HUES48 (cell line): Measurements from ENCODE around the gene RTN4RL2.

Experiments used
- H3K27ac ChIP-seq: one replicate; pipeline ENCODE4 v1.7.0; 2013; ENCODE audit warnings: low read depth, low read length, inconsistent platforms
- H3K27me3 ChIP-seq: 2 replicates; pipeline ENCODE4 v1.6.1; 2013; ENCODE audit warnings: mild to moderate bottlenecking, low read length; ENCODE audit not compliant: control insufficient read depth, insufficient read depth
- H3K36me3 ChIP-seq: 2 replicates; pipeline ENCODE4 v1.6.1; 2013; ENCODE audit warnings: low read length; ENCODE audit not compliant: control insufficient read depth, insufficient read depth
- H3K4me1 ChIP-seq: 2 replicates; pipeline ENCODE4 v1.6.1; 2013; ENCODE audit warnings: mild to moderate bottlenecking, low read length; ENCODE audit not compliant: control insufficient read depth, insufficient read depth
- H3K4me3 ChIP-seq: 2 replicates; pipeline ENCODE4 v1.5.1; 2013; ENCODE audit warnings: mild to moderate bottlenecking, low read depth, low read length
- H3K9ac ChIP-seq: 2 replicates; pipeline ENCODE4 v1.6.1; 2013; ENCODE audit warnings: mild to moderate bottlenecking, low read depth, low read length, moderate library complexity
- H3K9me3 ChIP-seq: 2 replicates; pipeline ENCODE4 v1.6.1; 2013; ENCODE audit warnings: low read length; ENCODE audit not compliant: control insufficient read depth, insufficient read depth

The RTN4RL2 gene

GRCh38 chr11:57516061-57516443, 55.7 kb downstream of the RTN4RL2 start:
- Histone ChIP-seq H3K9me3 (no peaks in the 10 kb centered on the region), H3K27ac (no peak overlapping the region), H3K4me1 (peaks cover 3% of the 10 kb centered on the region; the same call in 1 of the 2 replicates), H3K36me3 (no peaks in the 10 kb centered on the region), H3K4me3 (peak overlapping the region; percentile 74), H3K9ac (peak overlapping the region; percentile 71; the same call in 1 of the 2 replicates), H3K27me3 (peaks cover 31% of the 10 kb centered on the region)

DNA sequence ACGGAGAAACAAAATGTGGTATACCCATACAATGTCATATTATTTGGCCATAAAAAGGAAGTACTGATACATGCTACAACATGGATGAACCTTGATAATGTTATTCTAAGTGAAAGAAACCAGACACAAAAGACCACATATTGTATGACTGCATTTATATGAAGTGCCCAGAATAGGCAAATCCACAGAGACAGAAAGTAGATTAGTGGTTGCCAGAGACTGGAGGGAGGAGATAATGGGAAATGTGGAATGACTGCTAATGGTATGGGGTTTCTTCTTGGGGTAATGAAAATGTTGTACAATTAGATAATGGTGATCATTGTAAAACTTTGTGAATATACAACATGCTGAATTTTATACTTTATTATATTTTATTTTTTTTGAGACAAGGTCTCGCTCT, 60.8 kb downstream of the RTN4RL2 start:
- Histone ChIP-seq H3K27ac (no peak overlapping the region), H3K4me3 (no peak overlapping the region), H3K27me3 (peaks cover 12% of the 10 kb centered on the region), H3K9ac (no peak overlapping the region), H3K4me1 (no peaks in the 10 kb centered on the region; the same call in 1 of the 2 replicates), H3K36me3 (no peaks in the 10 kb centered on the region), H3K9me3 (no peaks in the 10 kb centered on the region)

DNA sequence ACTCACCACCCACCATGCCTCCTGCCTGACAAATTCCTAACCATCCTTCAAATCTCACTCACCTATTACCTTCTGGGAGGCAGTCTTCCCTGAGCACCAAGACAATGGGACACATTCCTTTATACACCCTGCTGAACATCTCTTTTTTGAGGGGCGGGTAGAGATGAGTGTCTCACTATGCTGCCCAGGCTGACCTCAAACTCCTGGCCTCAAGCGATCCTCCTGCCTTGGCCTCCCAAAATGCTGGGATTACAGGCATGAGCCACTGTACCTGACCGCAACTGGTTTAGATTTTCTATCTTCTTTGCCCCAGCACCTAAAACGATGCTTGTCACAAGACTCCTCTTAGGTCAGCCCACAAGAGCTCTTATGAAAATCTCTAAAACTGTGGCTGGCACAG, 63.1 kb downstream of the RTN4RL2 start:
- H3K4me1 ChIP-seq, result peaks cover 8% of the 10 kb centered on the region
- H3K36me3 ChIP-seq, result peaks cover 4% of the 10 kb centered on the region
- no peaks in the 10 kb centered on the region for H3K27me3 ChIP-seq
- H3K9ac ChIP-seq, result no peak overlapping the region
- no peak overlapping the region for H3K27ac ChIP-seq
- H3K4me3 ChIP-seq, result no peak overlapping the region
- H3K9me3 ChIP-seq, result no peaks in the 10 kb centered on the region
